ENCODE results near the gene SLC13A3.

Gene SLC13A3

DNA sequence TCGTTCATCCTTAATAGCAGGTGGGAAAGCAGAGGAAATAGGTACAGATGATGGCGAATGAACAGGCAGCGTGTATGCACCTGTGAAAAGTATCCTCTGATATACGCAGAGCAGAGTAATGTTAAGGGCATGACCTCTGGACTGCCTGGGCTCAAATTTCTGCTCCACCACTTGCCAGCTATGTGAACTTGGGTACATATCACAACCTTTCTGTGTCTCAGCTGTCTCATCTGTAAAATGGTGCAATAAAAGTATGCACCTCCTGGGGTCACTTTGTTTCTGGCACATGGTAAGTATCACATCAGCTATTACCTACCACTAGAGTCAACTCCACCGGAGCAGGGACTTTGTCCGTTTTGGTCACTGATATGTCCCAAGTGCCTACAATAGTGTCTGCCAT is 103.3 kb downstream of the SLC13A3 start:
- Histone ChIP-seq H3K9me2 (replicated peaks; ENCODE audit: control insufficient read depth, low read length) (no peaks in the 10 kb centered on the region), H3K79me2 (ENCODE audit: control insufficient read depth, low read length) (no peaks in the 10 kb centered on the region), H3K27me3 (ENCODE audit: control insufficient read depth, low read length) (no peaks in the 10 kb centered on the region), H3F3A (ENCODE audit: control insufficient read depth, insufficient read depth) (no peaks in the 10 kb centered on the region), H3K4me1 (ENCODE audit: control insufficient read depth, low read length) (peaks cover 4% of the 10 kb centered on the region), H4K20me1 (ENCODE audit: control insufficient read depth, insufficient read depth, low read depth, low read length) (no peaks in the 10 kb centered on the region), H3K27ac (ENCODE audit: low read depth, low read length) (no peak overlapping the region), H3K9me3 (ENCODE audit: control insufficient read depth, insufficient read depth, low read length) (no peaks in the 10 kb centered on the region), H3K36me3 (ENCODE audit: control insufficient read depth, low read length) (no peaks in the 10 kb centered on the region), H3K4me2 (ENCODE audit: low read length) (no peak overlapping the region), H3K4me3 (ENCODE audit: low read length) (no peak overlapping the region)
- TF ChIP-seq, protein P1, sequence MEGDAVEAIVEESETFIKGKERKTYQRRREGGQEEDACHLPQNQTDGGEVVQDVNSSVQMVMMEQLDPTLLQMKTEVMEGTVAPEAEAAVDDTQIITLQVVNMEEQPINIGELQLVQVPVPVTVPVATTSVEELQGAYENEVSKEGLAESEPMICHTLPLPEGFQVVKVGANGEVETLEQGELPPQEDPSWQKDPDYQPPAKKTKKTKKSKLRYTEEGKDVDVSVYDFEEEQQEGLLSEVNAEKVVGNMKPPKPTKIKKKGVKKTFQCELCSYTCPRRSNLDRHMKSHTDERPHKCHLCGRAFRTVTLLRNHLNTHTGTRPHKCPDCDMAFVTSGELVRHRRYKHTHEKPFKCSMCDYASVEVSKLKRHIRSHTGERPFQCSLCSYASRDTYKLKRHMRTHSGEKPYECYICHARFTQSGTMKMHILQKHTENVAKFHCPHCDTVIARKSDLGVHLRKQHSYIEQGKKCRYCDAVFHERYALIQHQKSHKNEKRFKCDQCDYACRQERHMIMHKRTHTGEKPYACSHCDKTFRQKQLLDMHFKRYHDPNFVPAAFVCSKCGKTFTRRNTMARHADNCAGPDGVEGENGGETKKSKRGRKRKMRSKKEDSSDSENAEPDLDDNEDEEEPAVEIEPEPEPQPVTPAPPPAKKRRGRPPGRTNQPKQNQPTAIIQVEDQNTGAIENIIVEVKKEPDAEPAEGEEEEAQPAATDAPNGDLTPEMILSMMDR (IDR thresholded peaks at IDR 0.05; ENCODE audit: low read depth, low read length, poor library complexity, severe bottlenecking): no peak
- no peak for TF ChIP-seq EZH2phosphoT487 (IDR thresholded peaks at IDR 0.05; ENCODE audit: borderline replicate concordance, low read length)

DNA sequence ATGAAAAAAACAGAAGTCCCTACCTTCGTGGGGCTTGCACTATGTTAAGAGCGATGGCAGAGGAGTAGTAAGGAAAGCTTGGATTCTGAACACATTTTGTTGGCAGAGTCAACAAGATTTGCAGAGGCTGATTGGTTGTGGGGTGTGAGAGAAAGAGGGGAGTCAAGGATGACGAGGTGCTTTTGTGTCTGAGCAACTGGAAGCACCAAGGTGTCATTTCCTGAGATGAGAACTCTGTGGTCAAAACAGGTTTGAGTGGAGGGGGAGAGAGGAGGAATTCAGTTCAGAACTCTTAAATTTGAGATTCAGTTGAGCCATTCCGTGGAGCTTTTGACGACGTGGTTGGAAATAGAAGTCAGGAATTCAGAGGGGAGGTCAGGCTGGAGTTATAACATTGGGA is 104.3 kb downstream of the SLC13A3 start:
- H3F3A ChIP-seq (ENCODE audit: control insufficient read depth, insufficient read depth): no peaks in the 10 kb centered on the region
- H3K4me3 ChIP-seq (ENCODE audit: low read length): no peak overlapping the region
- H3K27ac ChIP-seq (ENCODE audit: low read depth, low read length): no peak overlapping the region
- TF ChIP-seq, protein P1 (IDR thresholded peaks at IDR 0.05; ENCODE audit: low read depth, low read length, poor library complexity, severe bottlenecking): no peak
- TF ChIP-seq EZH2phosphoT487 (IDR thresholded peaks at IDR 0.05; ENCODE audit: borderline replicate concordance, low read length): no peak
- H3K4me2 ChIP-seq (ENCODE audit: low read length): no peak overlapping the region
- H3K27me3 ChIP-seq (ENCODE audit: control insufficient read depth, low read length): no peaks in the 10 kb centered on the region
- no peaks in the 10 kb centered on the region for H3K4me1 ChIP-seq (ENCODE audit: control insufficient read depth, low read length)
- H3K36me3 ChIP-seq (ENCODE audit: control insufficient read depth, low read length): no peaks in the 10 kb centered on the region
- H3K79me2 ChIP-seq (ENCODE audit: control insufficient read depth, low read length): no peaks in the 10 kb centered on the region
- H3K9me3 ChIP-seq (ENCODE audit: control insufficient read depth, insufficient read depth, low read length): no peaks in the 10 kb centered on the region
- H4K20me1 ChIP-seq (ENCODE audit: control insufficient read depth, insufficient read depth, low read depth, low read length): no peaks in the 10 kb centered on the region
- H3K9me2 ChIP-seq (replicated peaks; ENCODE audit: control insufficient read depth, low read length): no peaks in the 10 kb centered on the region

DNA sequence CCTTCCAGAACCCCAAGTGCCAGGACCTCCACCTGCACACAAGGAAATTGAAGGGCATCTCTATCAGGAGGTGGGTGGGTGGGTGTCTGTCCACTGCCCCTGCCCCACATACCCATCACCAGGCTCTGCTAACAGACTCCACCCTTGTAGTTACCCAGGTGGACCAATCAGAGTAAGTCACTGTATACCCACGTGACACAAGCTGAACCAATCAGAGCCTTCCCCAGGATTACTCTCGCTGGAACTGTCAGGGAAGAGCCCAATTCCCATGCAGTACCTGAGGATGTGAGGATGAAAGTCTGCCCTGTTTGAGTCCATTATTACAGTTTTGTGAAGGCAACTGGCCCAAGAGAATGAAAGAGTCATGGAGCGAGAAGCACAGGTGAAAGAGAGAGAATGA is 105.0 kb downstream of the SLC13A3 start:
- no peaks in the 10 kb centered on the region for H3K9me3 ChIP-seq (ENCODE audit: control insufficient read depth, insufficient read depth, low read length)
- no peaks in the 10 kb centered on the region for H3K4me1 ChIP-seq (ENCODE audit: control insufficient read depth, low read length)
- H3K27ac ChIP-seq (ENCODE audit: low read depth, low read length): no peak overlapping the region
- no peaks in the 10 kb centered on the region for H4K20me1 ChIP-seq (ENCODE audit: control insufficient read depth, insufficient read depth, low read depth, low read length)
- no peak overlapping the region for H3K4me2 ChIP-seq (ENCODE audit: low read length)
- H3K27me3 ChIP-seq (ENCODE audit: control insufficient read depth, low read length): no peaks in the 10 kb centered on the region
- H3K79me2 ChIP-seq (ENCODE audit: control insufficient read depth, low read length): no peaks in the 10 kb centered on the region
- H3K36me3 ChIP-seq (ENCODE audit: control insufficient read depth, low read length): no peaks in the 10 kb centered on the region
- no peaks in the 10 kb centered on the region for H3K9me2 ChIP-seq (replicated peaks; ENCODE audit: control insufficient read depth, low read length)
- no peak for TF ChIP-seq EZH2phosphoT487 (IDR thresholded peaks at IDR 0.05; ENCODE audit: borderline replicate concordance, low read length)
- no peak overlapping the region for H3K4me3 ChIP-seq (ENCODE audit: low read length)
- H3F3A ChIP-seq (ENCODE audit: control insufficient read depth, insufficient read depth): no peaks in the 10 kb centered on the region

DNA sequence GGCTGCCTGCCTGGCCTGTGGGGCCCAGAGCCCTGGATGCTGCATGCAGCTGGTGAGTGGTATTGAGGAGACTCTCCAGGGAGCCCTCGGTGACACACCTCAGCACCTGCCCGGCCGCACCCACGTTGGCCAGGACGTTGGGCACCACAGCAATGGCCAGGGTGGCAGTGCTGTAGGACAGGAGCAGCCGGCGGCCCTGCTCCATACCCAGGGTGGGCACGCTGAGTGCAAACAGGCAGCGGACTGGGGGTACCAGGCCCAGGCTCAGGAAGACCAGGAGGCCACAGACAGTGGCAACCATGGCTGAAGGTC is 105.5 kb downstream of the SLC13A3 start:
- Histone ChIP-seq H3F3A (ENCODE audit: control insufficient read depth, insufficient read depth) (no peaks in the 10 kb centered on the region), H3K4me1 (ENCODE audit: control insufficient read depth, low read length) (no peaks in the 10 kb centered on the region), H3K27me3 (ENCODE audit: control insufficient read depth, low read length) (no peaks in the 10 kb centered on the region), H3K36me3 (ENCODE audit: control insufficient read depth, low read length) (no peaks in the 10 kb centered on the region), H3K27ac (ENCODE audit: low read depth, low read length) (no peak overlapping the region), H3K9me3 (ENCODE audit: control insufficient read depth, insufficient read depth, low read length) (no peaks in the 10 kb centered on the region), H4K20me1 (ENCODE audit: control insufficient read depth, insufficient read depth, low read depth, low read length) (no peaks in the 10 kb centered on the region), H3K9me2 (replicated peaks; ENCODE audit: control insufficient read depth, low read length) (no peaks in the 10 kb centered on the region), H3K4me2 (ENCODE audit: low read length) (no peak overlapping the region), H3K79me2 (ENCODE audit: control insufficient read depth, low read length) (no peaks in the 10 kb centered on the region), H3K4me3 (ENCODE audit: low read length) (no peak overlapping the region)
- TF ChIP-seq, protein P1 (IDR thresholded peaks at IDR 0.05; ENCODE audit: low read depth, low read length, poor library complexity, severe bottlenecking): no peak
- no peak for TF ChIP-seq EZH2phosphoT487 (IDR thresholded peaks at IDR 0.05; ENCODE audit: borderline replicate concordance, low read length)

Data from DOHH2 (cell line).